ENCODE data around the gene ZDHHC17. TPM values are rescaled to one million over a fixed set of nuclear protein-coding genes. Genes with fewer than 3 reads are reported as not detected.

Gene ZDHHC17
- total RNA-seq, 1 donor from 2014 or later, result 69.2 TPM

DNA sequence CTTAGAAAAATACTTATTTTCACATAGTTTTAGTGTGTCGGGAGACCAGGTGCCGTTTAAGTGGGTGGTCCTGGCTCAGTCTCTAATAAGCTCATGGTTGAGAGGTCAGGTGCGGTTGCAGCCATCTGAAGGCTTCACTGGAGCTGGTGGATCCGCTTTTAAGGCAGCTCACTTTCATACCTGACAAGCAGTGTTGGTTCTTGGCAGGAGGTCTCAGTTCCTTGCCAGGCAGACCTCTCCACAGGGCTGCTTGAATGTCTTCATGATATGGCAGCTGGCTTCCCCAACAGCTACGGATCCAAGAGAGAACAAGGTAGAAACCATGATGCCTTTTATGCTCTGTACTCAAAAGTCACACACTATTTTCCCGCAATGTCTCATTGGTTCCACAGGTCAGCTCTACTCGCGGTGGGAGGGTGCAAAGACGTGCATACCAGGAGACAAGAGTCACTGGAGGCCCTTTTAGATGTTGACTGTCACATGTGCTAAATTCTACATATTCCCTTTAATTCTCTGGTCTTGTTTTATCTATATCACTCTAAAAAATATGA is 8.0 kb upstream of the ZDHHC17 start:
- TF ChIP-seq, protein P1, sequence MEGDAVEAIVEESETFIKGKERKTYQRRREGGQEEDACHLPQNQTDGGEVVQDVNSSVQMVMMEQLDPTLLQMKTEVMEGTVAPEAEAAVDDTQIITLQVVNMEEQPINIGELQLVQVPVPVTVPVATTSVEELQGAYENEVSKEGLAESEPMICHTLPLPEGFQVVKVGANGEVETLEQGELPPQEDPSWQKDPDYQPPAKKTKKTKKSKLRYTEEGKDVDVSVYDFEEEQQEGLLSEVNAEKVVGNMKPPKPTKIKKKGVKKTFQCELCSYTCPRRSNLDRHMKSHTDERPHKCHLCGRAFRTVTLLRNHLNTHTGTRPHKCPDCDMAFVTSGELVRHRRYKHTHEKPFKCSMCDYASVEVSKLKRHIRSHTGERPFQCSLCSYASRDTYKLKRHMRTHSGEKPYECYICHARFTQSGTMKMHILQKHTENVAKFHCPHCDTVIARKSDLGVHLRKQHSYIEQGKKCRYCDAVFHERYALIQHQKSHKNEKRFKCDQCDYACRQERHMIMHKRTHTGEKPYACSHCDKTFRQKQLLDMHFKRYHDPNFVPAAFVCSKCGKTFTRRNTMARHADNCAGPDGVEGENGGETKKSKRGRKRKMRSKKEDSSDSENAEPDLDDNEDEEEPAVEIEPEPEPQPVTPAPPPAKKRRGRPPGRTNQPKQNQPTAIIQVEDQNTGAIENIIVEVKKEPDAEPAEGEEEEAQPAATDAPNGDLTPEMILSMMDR (IDR thresholded peaks at IDR 0.05; ENCODE audit: unreplicated experiment), result no peak
- H3K36me3 Mint-ChIP-seq (ENCODE audit: insufficient read depth), result no peaks in the 10 kb centered on the region
- no peaks in the 10 kb centered on the region for H3K4me1 Mint-ChIP-seq (ENCODE audit: low read depth)
- H3K9me3 Mint-ChIP-seq (ENCODE audit: low read depth), result peaks cover 2% of the 10 kb centered on the region
- no peak for DNase-seq (ENCODE audit: low spot score, unreplicated experiment)
- H3K4me3 Mint-ChIP-seq (ENCODE audit: low read depth), result no peak overlapping the region
- H3K27ac Mint-ChIP-seq, result no peak overlapping the region
- H3K27me3 Mint-ChIP-seq, result no peaks in the 10 kb centered on the region

DNA sequence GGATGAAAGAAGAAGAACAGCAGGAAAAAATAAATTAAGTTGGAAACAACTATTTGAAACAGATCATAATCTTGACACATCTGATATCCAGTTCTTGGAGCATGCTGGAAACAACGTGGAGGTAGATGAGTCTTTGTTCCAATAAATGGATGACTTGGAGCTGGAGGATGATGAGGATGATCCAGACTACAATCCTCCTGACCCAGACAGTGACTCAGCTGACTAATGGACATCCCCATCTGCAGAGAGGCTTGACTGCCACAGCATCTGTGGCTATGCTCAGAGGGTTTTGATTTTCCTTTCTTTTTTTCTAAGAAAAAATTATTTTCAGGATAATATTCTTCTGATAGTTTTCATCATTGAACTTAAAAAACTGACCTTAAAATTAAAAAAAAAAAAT is 6.2 kb upstream of the ZDHHC17 start:
- DNase-seq (ENCODE audit: low spot score, unreplicated experiment), result no peak
- TF ChIP-seq, protein P1 (IDR thresholded peaks at IDR 0.05; ENCODE audit: unreplicated experiment), result no peak
- Mint-ChIP-seq H3K4me1 (ENCODE audit: low read depth) (peaks cover 3% of the 10 kb centered on the region), H3K27me3 (no peaks in the 10 kb centered on the region), H3K27ac (no peak overlapping the region), H3K36me3 (ENCODE audit: insufficient read depth) (no peaks in the 10 kb centered on the region), H3K9me3 (ENCODE audit: low read depth) (peaks cover 5% of the 10 kb centered on the region), H3K4me3 (ENCODE audit: low read depth) (no peak overlapping the region)

DNA sequence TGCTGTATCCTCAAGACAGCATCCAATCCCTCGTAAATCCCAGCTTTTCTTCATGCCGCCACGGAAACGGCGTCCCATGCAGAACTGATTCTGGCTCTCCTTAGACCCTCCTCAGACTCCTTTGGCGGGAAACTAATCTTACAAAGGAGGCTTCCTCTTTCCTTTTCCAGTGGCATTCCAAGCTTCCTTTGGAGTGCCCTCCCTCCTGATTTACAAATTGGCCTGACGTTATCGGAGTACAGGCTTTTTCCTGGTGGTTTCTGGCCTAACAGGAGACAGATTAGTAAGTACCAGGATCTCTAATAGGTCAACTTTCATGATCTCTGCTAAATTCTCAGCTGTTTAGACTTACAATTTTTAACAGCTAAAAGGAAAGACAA is 1.3 kb upstream of the ZDHHC17 start:
- Mint-ChIP-seq H3K9me3 (ENCODE audit: low read depth) (peaks cover 5% of the 10 kb centered on the region), H3K27me3 (no peaks in the 10 kb centered on the region), H3K4me1 (ENCODE audit: low read depth) (peaks cover 17% of the 10 kb centered on the region), H3K27ac (peak overlapping the region; percentile 100), H3K36me3 (ENCODE audit: insufficient read depth) (no peaks in the 10 kb centered on the region), H3K4me3 (ENCODE audit: low read depth) (peak overlapping the region; percentile 99)
- TF ChIP-seq, protein P1 (IDR thresholded peaks at IDR 0.05; ENCODE audit: unreplicated experiment), result no peak
- no peak for DNase-seq (ENCODE audit: low spot score, unreplicated experiment)

DNA sequence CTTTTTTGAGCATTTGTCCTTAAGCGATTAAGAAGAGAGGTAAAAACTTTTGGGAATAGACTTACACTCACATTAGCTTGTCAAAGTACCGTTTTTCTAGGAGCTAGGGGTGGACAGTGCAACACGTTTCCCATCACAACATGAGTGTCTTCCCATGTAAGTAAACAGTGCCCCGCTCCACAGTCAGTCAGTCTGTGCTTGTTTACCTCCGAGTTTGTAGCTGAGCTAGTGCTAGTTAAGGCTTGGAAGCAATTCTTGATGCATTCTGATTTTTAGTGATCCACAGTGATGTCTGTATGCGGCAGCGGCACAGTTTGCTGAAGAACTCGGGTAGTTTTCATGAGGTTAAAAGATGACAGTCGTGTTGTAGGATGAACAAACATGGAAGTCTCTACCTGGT is 941 bp downstream of the ZDHHC17 start:
- peak overlapping the region; percentile 100 for H3K27ac Mint-ChIP-seq
- H3K36me3 Mint-ChIP-seq (ENCODE audit: insufficient read depth), result no peaks in the 10 kb centered on the region
- no peak for DNase-seq (ENCODE audit: low spot score, unreplicated experiment)
- TF ChIP-seq, protein P1 (IDR thresholded peaks at IDR 0.05; ENCODE audit: unreplicated experiment), result no peak
- no peaks in the 10 kb centered on the region for H3K27me3 Mint-ChIP-seq
- peak overlapping the region; percentile 99 for H3K4me3 Mint-ChIP-seq (ENCODE audit: low read depth)
- H3K4me1 Mint-ChIP-seq (ENCODE audit: low read depth), result peaks cover 17% of the 10 kb centered on the region
- peaks cover 3% of the 10 kb centered on the region for H3K9me3 Mint-ChIP-seq (ENCODE audit: low read depth)

DNA sequence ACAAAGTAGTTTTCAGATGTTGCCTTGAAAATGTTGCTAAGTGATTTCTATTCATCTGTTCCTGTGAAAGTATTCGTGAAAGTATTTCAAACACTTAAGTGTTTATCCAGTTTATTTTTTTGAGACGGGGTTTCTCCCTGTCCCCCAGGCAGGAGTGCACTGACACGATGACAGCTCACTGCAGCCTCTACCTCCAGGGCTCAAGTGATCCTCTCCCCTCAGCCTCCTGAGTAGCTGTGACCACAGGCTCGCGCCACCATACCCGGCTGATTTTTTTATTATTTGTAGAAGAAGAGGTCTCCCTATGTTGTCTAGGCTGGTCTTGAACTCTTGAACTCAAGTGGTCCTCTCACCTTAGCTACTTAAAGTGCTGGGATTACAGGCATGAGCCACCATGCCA is 1.7 kb downstream of the ZDHHC17 start:
- H3K27ac Mint-ChIP-seq, result peak overlapping the region; percentile 100
- peak overlapping the region; percentile 99 for H3K4me3 Mint-ChIP-seq (ENCODE audit: low read depth)
- peaks cover 3% of the 10 kb centered on the region for H3K9me3 Mint-ChIP-seq (ENCODE audit: low read depth)
- DNase-seq (ENCODE audit: low spot score, unreplicated experiment), result no peak
- TF ChIP-seq, protein P1 (IDR thresholded peaks at IDR 0.05; ENCODE audit: unreplicated experiment), result no peak
- peaks cover 17% of the 10 kb centered on the region for H3K4me1 Mint-ChIP-seq (ENCODE audit: low read depth)
- H3K36me3 Mint-ChIP-seq (ENCODE audit: insufficient read depth), result no peaks in the 10 kb centered on the region
- H3K27me3 Mint-ChIP-seq, result no peaks in the 10 kb centered on the region

Data from progenitor cell of endocrine pancreas (in vitro differentiated cells).